CD4-positive, alpha-beta T cell (primary cell): ENCODE data around the gene HPSE. TPM values are rescaled to one million over a fixed set of nuclear protein-coding genes. Genes with fewer than 3 reads are reported as not detected.

ENCODE experiments used
- ATAC-seq: fragments of 200-7000 bp; cut with Tn5 transposase; one replicate; pipeline ENCODE4 v1.10.0; 2022; ENCODE audit warnings: mild to moderate bottlenecking; ENCODE audit not compliant: poor library complexity
- CTCF ChIA-PET: fragments of 350-600 bp; sonication (Branson Sonifier 250); formaldehyde crosslinking; loops from one replicate; lab custom pipeline; 2021; ENCODE audit warnings: antibody characterized with exemption, inconsistent platforms; lab: Charles Lee
- POLR2A ChIA-PET: fragments of 350-600 bp; sonication (Branson Sonifier 250); formaldehyde crosslinking; loops from one replicate; lab custom pipeline; 2021; ENCODE audit warnings: antibody characterized with exemption, inconsistent platforms; lab: Charles Lee
- DNase-seq, 14 experiments: peaks; one replicate each; pipeline ENCODE4 v3.0.0-alpha.2; 2013 to 2020; ENCODE audit warnings: mixed read lengths in 2 of 14
- H3K27ac ChIP-seq, 2 donors: one replicate each; pipeline versions ENCODE4 v1.5.1 to v1.7.0; 2013; ENCODE audit warnings: low read length in 2 of 2, low read depth in 1 of 2, mild to moderate bottlenecking in 1 of 2
- H3K27me3 ChIP-seq, 2 experiments: 1 replicate in 1 of 2; 2 replicates in 1 of 2; pipeline versions ENCODE4 v1.6.1 to v1.7.0; 2013; ENCODE audit warnings: low read length in 2 of 2, control low read depth in 1 of 2, mild to moderate bottlenecking in 1 of 2, moderate library complexity in 1 of 2; ENCODE audit not compliant: insufficient read depth in 2 of 2, control insufficient read depth in 1 of 2
- H3K36me3 ChIP-seq: one replicate; pipeline ENCODE4 v1.6.1; 2013; ENCODE audit warnings: low read length, control low read depth; ENCODE audit not compliant: insufficient read depth
- H3K4me1 ChIP-seq: one replicate; pipeline ENCODE4 v1.6.1; 2013; ENCODE audit warnings: low read length, control low read depth; ENCODE audit not compliant: insufficient read depth
- H3K4me3 ChIP-seq: one replicate; pipeline ENCODE4 v1.5.1; 2013; ENCODE audit warnings: mild to moderate bottlenecking, low read length, moderate library complexity
- H3K9me3 ChIP-seq, 2 experiments: 1 replicate in 1 of 2; 2 replicates in 1 of 2; pipeline versions ENCODE4 v1.6.1 to v1.7.0; 2013; ENCODE audit warnings: low read length in 2 of 2, mild to moderate bottlenecking in 2 of 2, control low read depth in 1 of 2, moderate library complexity in 1 of 2; ENCODE audit not compliant: control insufficient read depth in 1 of 2, insufficient read depth in 1 of 2
- H3K27ac Mint-ChIP-seq: one replicate; pipeline ENCODE4 v1.8.0; 2020; ENCODE audit warnings: mixed read lengths
- H3K27me3 Mint-ChIP-seq: one replicate; pipeline ENCODE4 v1.8.0; 2021; ENCODE audit warnings: mixed read lengths
- H3K36me3 Mint-ChIP-seq: one replicate; pipeline ENCODE4 v1.8.0; 2021; ENCODE audit warnings: low read depth, mixed read lengths
- H3K4me1 Mint-ChIP-seq: one replicate; pipeline ENCODE4 v1.8.0; 2021; ENCODE audit warnings: low read depth, mixed read lengths
- H3K4me3 Mint-ChIP-seq: one replicate; pipeline ENCODE4 v1.8.0; 2020; ENCODE audit warnings: mild to moderate bottlenecking, mixed read lengths
- H3K9me3 Mint-ChIP-seq: one replicate; pipeline ENCODE4 v1.8.0; 2020; ENCODE audit warnings: mixed read lengths
- intact Hi-C, 2 experiments: fragments of 100-400 bp; cut with DNase I in 1 of 2; cut with micrococcal nuclease in 1 of 2; formaldehyde crosslinking; loops; one replicate each; pipeline versions ENCODE4 v1.15.1 to v1.9.0; 2023 to 2025; cut with DNase I, micrococcal nuclease
- total RNA-seq, 174 experiments: library from RNA in 2 of 174; stranded (reverse) in 2 of 174; gene quantifications; one replicate each; pipeline ENCODE4 v1.2.3 and lab custom pipeline; 2021 to 2026
- TF ChIP-seq, protein P1 (sequence below): fragments of 200-600 bp; IDR thresholded peaks from one replicate; pipeline ENCODE4 v1.8.0; 2022; ENCODE audit warnings: antibody characterized with exemption, mild to moderate bottlenecking

HPSE gene
- total RNA-seq, 2 experiments from 2014 or later = 1.5 to 2.1 TPM

DNA sequence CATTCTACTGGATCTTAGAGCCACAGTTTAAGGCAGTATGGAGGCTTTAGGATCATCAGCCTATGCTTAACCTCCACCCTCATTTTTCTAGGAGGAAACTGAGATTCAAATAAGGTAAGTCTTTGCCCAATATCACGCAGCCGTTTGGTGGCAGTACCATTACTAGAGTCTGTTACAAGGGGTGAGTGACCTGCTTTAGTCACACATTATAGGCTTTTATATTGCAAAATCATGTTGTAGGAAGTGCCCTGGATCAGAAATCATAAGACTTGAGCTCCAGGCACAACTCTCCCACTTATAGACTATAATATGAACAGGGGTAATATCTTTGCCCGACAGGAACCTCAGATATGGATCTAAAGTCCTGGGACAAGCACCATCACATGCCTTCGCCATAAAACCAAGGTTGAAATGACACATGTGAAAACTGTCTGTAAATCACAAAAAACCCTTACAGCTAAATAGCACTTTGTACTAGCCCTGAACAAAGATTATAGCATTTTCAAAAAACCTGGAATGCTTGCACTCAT, 19.2 kb downstream of the HPSE start:
- DNase-seq (no peak), ATAC-seq (no peak)
- H3K4me3 ChIP-seq = no peak overlapping the region
- ChIA-PET CTCF (no interaction called here), POLR2A (no interaction called here)
- H3K36me3 ChIP-seq = peaks cover 42% of the 10 kb centered on the region
- Mint-ChIP-seq H3K9me3 (no peaks in the 10 kb centered on the region), H3K27ac (no peak overlapping the region), H3K27me3 (no peaks in the 10 kb centered on the region), H3K36me3 (peaks cover 72% of the 10 kb centered on the region), H3K4me3 (no peak overlapping the region), H3K4me1 (peaks cover under 1% of the 10 kb centered on the region)
- H3K9me3 ChIP-seq = no peaks in the 10 kb centered on the region
- no peaks in the 10 kb centered on the region for H3K27me3 ChIP-seq
- intact Hi-C loops = no loop called here
- H3K4me1 ChIP-seq = peaks cover 3% of the 10 kb centered on the region
- H3K27ac ChIP-seq = no peak overlapping the region
- TF ChIP-seq, protein P1, sequence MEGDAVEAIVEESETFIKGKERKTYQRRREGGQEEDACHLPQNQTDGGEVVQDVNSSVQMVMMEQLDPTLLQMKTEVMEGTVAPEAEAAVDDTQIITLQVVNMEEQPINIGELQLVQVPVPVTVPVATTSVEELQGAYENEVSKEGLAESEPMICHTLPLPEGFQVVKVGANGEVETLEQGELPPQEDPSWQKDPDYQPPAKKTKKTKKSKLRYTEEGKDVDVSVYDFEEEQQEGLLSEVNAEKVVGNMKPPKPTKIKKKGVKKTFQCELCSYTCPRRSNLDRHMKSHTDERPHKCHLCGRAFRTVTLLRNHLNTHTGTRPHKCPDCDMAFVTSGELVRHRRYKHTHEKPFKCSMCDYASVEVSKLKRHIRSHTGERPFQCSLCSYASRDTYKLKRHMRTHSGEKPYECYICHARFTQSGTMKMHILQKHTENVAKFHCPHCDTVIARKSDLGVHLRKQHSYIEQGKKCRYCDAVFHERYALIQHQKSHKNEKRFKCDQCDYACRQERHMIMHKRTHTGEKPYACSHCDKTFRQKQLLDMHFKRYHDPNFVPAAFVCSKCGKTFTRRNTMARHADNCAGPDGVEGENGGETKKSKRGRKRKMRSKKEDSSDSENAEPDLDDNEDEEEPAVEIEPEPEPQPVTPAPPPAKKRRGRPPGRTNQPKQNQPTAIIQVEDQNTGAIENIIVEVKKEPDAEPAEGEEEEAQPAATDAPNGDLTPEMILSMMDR = no peak

DNA sequence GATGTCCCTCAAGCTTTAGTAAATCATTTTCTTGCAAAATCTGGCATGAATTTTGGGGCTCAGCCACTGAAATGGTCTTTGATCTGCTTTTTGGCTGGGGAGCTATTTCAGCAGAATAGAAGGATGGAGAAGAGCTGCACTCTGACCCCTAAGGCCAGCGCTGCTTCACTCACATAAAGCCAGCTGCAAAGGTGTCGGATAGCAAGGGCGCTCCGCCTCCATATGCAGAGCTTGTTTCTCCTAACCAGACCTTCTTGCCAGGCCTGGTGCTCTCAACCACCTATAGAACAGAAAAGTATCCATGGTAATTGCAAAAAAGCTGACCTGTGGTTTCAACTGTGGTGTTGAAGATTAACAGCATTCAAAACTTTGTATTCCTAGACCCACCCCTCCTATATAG, 26.0 kb downstream of the HPSE start:
- DNase-seq (no peak), ATAC-seq (no peak)
- no peaks in the 10 kb centered on the region for H3K9me3 ChIP-seq
- no peaks in the 10 kb centered on the region for H3K4me1 Mint-ChIP-seq
- ChIA-PET POLR2A (no interaction called here), CTCF (no interaction called here)
- H3K27me3 Mint-ChIP-seq = no peaks in the 10 kb centered on the region
- H3K4me3 Mint-ChIP-seq = no peak overlapping the region
- TF ChIP-seq, protein P1 = no peak
- peaks cover 71% of the 10 kb centered on the region for H3K36me3 Mint-ChIP-seq
- no peak overlapping the region for H3K27ac Mint-ChIP-seq
- H3K36me3 ChIP-seq = peaks cover 36% of the 10 kb centered on the region
- intact Hi-C loops = no loop called here
- H3K4me1 ChIP-seq = no peaks in the 10 kb centered on the region
- H3K27ac ChIP-seq = no peak overlapping the region
- no peaks in the 10 kb centered on the region for H3K9me3 Mint-ChIP-seq
- H3K4me3 ChIP-seq = no peak overlapping the region
- H3K27me3 ChIP-seq = no peaks in the 10 kb centered on the region

DNA sequence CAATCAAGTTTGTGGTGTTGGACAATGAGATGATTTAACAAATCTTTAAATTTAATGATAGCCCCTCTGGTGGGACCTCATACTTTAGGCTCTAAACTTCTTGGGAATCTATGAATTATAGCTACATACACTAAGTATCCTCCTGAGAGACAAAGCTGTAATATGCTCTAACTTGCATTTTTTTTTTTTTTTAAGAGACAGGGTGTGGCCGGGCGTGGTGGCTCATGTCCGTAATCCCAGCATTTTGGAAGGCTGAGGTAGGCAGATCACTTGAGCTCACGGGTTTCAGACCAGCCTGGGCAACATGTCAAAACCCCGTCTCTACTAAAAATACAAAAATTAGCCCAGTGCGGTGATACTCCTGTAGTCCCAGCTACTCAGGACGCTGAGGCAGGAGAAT, 26.7 kb downstream of the HPSE start:
- H3K9me3 ChIP-seq = no peaks in the 10 kb centered on the region
- Mint-ChIP-seq H3K36me3 (peaks cover 69% of the 10 kb centered on the region), H3K9me3 (no peaks in the 10 kb centered on the region), H3K4me3 (no peak overlapping the region), H3K4me1 (no peaks in the 10 kb centered on the region), H3K27me3 (no peaks in the 10 kb centered on the region), H3K27ac (no peak overlapping the region)
- TF ChIP-seq, protein P1 = no peak
- peaks cover 36% of the 10 kb centered on the region for H3K36me3 ChIP-seq
- no peaks in the 10 kb centered on the region for H3K4me1 ChIP-seq
- intact Hi-C loops = no loop called here
- H3K27me3 ChIP-seq = no peaks in the 10 kb centered on the region
- DNase-seq (no peak), ATAC-seq (no peak)
- no peak overlapping the region for H3K27ac ChIP-seq
- ChIA-PET POLR2A (no interaction called here), CTCF (no interaction called here)
- no peak overlapping the region for H3K4me3 ChIP-seq
